Ishikawa (cell line): ENCODE data around the gene IFITM10.

Experiments
- EP300 ChIP-seq: IDR thresholded peaks from 2 replicates; pipeline ENCODE4 v1.6.1; 2012; ENCODE audit warnings: borderline replicate concordance
- MAX ChIP-seq: IDR thresholded peaks from 2 replicates; pipeline ENCODE4 v1.6.1; 2012
- TAF1 ChIP-seq: IDR thresholded peaks from 2 replicates; pipeline ENCODE4 v1.6.1; 2012; ENCODE audit warnings: low read depth, mild to moderate bottlenecking
- TF ChIP-seq, protein P1 (sequence below): IDR thresholded peaks from 2 replicates; pipeline ENCODE4 v1.6.1; 2012; ENCODE audit warnings: low read depth, mild to moderate bottlenecking

- TF ChIP-seq TAF1 = no peak
- TF ChIP-seq, protein P1, sequence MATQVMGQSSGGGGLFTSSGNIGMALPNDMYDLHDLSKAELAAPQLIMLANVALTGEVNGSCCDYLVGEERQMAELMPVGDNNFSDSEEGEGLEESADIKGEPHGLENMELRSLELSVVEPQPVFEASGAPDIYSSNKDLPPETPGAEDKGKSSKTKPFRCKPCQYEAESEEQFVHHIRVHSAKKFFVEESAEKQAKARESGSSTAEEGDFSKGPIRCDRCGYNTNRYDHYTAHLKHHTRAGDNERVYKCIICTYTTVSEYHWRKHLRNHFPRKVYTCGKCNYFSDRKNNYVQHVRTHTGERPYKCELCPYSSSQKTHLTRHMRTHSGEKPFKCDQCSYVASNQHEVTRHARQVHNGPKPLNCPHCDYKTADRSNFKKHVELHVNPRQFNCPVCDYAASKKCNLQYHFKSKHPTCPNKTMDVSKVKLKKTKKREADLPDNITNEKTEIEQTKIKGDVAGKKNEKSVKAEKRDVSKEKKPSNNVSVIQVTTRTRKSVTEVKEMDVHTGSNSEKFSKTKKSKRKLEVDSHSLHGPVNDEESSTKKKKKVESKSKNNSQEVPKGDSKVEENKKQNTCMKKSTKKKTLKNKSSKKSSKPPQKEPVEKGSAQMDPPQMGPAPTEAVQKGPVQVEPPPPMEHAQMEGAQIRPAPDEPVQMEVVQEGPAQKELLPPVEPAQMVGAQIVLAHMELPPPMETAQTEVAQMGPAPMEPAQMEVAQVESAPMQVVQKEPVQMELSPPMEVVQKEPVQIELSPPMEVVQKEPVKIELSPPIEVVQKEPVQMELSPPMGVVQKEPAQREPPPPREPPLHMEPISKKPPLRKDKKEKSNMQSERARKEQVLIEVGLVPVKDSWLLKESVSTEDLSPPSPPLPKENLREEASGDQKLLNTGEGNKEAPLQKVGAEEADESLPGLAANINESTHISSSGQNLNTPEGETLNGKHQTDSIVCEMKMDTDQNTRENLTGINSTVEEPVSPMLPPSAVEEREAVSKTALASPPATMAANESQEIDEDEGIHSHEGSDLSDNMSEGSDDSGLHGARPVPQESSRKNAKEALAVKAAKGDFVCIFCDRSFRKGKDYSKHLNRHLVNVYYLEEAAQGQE = no peak
- no peak for TF ChIP-seq MAX
- TF ChIP-seq EP300 = no peak
Measured at GRCh38 chr11:1778141-1778911, 27.9 kb upstream of the IFITM10 start.
